ENCODE measurements around the gene SOWAHA.

The SOWAHA gene

GRCh38 chr5:132777209-132778069 is 35.7 kb upstream of the SOWAHA start, which contains the start of gene SEPTIN8:
TSS of gene SEPTIN8 (minus strand) at chr5:132777239. CDS start at chr5:132777137, 102 bp downstream.
- DNase-seq (ENCODE audit: low read depth): no peak
- no peak for TF ChIP-seq CTCF (conservative IDR thresholded peaks at IDR 0.05; ENCODE audit: low read depth, low read length)
- peak within 1 kb of the TSS; percentile 84 for H3K4me3 ChIP-seq (ENCODE audit: low read length)

GRCh38 chr5:132778129-132778528 is 35.0 kb upstream of the SOWAHA start:
- no peak for DNase-seq (ENCODE audit: low read depth)
- TF ChIP-seq CTCF (conservative IDR thresholded peaks at IDR 0.05; ENCODE audit: low read depth, low read length): no peak
- peak overlapping the region; percentile 84 for H3K4me3 ChIP-seq (ENCODE audit: low read length)

- H3K4me3 ChIP-seq (ENCODE audit: low read length): no peak overlapping the region
- no peak for DNase-seq (ENCODE audit: low read depth)
- TF ChIP-seq CTCF (conservative IDR thresholded peaks at IDR 0.05; ENCODE audit: low read depth, low read length): no peak
Observed at GRCh38 chr5:132778856-132779255, 34.2 kb upstream of the SOWAHA start.

GRCh38 chr5:132779961-132780360 is 33.1 kb upstream of the SOWAHA start:
- TF ChIP-seq CTCF (conservative IDR thresholded peaks at IDR 0.05; ENCODE audit: low read depth, low read length): no peak
- H3K4me3 ChIP-seq (ENCODE audit: low read length): no peak overlapping the region
- DNase-seq (ENCODE audit: low read depth): no peak

- DNase-seq (ENCODE audit: low read depth): no peak
- no peak for TF ChIP-seq CTCF (conservative IDR thresholded peaks at IDR 0.05; ENCODE audit: low read depth, low read length)
- no peak overlapping the region for H3K4me3 ChIP-seq (ENCODE audit: low read length)
Observed at GRCh38 chr5:132780577-132780976, 32.5 kb upstream of the SOWAHA start.

- DNase-seq (ENCODE audit: low read depth): no peak
- no peak overlapping the region for H3K4me3 ChIP-seq (ENCODE audit: low read length)
- no peak for TF ChIP-seq CTCF (conservative IDR thresholded peaks at IDR 0.05; ENCODE audit: low read depth, low read length)
Observed at GRCh38 chr5:132781029-132781428, 32.1 kb upstream of the SOWAHA start.

GRCh38 chr5:132782101-132782500 is 31.0 kb upstream of the SOWAHA start:
- no peak for DNase-seq (ENCODE audit: low read depth)
- no peak overlapping the region for H3K4me3 ChIP-seq (ENCODE audit: low read length)
- TF ChIP-seq CTCF (conservative IDR thresholded peaks at IDR 0.05; ENCODE audit: low read depth, low read length): no peak
